Esophagus muscularis mucosa (tissue), 4 donors: ENCODE results near the gene CHST15.

Experiments used
- EP300 ChIP-seq: sonication (generic); formaldehyde crosslinking; IDR thresholded peaks from one replicate; pipeline ENCODE4 v1.6.1; 2017; ENCODE audit warnings: antibody characterized with exemption
- POLR2A ChIP-seq: fragments of 450-650 bp; IDR thresholded peaks from one replicate; pipeline ENCODE4 v1.6.1; 2017; ENCODE audit warnings: antibody characterized with exemption, moderate library complexity, mild to moderate bottlenecking, low read depth
- TF ChIP-seq, protein P1 (sequence below), 3 experiments: fragments of 200-600 bp in 2 of 3; fragments of 450-650 bp in 1 of 3; sonication (generic) in 2 of 3; IDR thresholded peaks; one replicate each; pipeline ENCODE4 v1.5.1; 2017 to 2019; ENCODE audit warnings: antibody characterized with exemption in 3 of 3, mild to moderate bottlenecking in 2 of 3, moderate library complexity in 1 of 3

GRCh38 chr10:124085680-124086079, 7.7 kb downstream of the CHST15 start:
- TF ChIP-seq, protein P1, sequence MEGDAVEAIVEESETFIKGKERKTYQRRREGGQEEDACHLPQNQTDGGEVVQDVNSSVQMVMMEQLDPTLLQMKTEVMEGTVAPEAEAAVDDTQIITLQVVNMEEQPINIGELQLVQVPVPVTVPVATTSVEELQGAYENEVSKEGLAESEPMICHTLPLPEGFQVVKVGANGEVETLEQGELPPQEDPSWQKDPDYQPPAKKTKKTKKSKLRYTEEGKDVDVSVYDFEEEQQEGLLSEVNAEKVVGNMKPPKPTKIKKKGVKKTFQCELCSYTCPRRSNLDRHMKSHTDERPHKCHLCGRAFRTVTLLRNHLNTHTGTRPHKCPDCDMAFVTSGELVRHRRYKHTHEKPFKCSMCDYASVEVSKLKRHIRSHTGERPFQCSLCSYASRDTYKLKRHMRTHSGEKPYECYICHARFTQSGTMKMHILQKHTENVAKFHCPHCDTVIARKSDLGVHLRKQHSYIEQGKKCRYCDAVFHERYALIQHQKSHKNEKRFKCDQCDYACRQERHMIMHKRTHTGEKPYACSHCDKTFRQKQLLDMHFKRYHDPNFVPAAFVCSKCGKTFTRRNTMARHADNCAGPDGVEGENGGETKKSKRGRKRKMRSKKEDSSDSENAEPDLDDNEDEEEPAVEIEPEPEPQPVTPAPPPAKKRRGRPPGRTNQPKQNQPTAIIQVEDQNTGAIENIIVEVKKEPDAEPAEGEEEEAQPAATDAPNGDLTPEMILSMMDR (IDR thresholded peaks at IDR 0.05) = no peak
- TF ChIP-seq POLR2A = no peak
- no peak for TF ChIP-seq EP300
